Endothelial cell of umbilical vein (primary cell): ENCODE data around the gene ADRA2C.

Experiments used
- CTCF ChIP-seq, 2 donors: IDR thresholded peaks; 1 replicate in 1 of 2; 2 replicates in 1 of 2; pipeline ENCODE4 v1.5.1; 2011; ENCODE audit warnings: low read length in 2 of 2, mild to moderate bottlenecking in 2 of 2, moderate library complexity in 2 of 2, control low read depth in 1 of 2, inconsistent platforms in 1 of 2, low read depth in 1 of 2; ENCODE audit not compliant: insufficient read depth in 1 of 2; ENCODE audit errors: extremely low read depth in 1 of 2
- EZH2 ChIP-seq: IDR thresholded peaks from 2 replicates; pipeline ENCODE4 v1.6.1; 2012; ENCODE audit warnings: borderline replicate concordance, low read depth, mild to moderate bottlenecking, moderate library complexity, low read length, inconsistent platforms; ENCODE audit not compliant: severe bottlenecking
- GATA2 ChIP-seq: IDR thresholded peaks from 2 replicates; pipeline ENCODE4 v1.7.0; 2011; ENCODE audit warnings: low read depth, mild to moderate bottlenecking, moderate library complexity, mixed read lengths, low read length; ENCODE audit not compliant: insufficient read length, insufficient read depth
- JUN ChIP-seq: IDR thresholded peaks from 2 replicates; pipeline ENCODE4 v1.6.1; 2011; ENCODE audit warnings: borderline replicate concordance, low read depth; ENCODE audit not compliant: insufficient read length, insufficient read depth
- MYC ChIP-seq: IDR thresholded peaks from one replicate; pipeline ENCODE4 v1.6.1; 2011; ENCODE audit warnings: mild to moderate bottlenecking, low read depth, low read length
- POLR2A ChIP-seq: IDR thresholded peaks from 2 replicates; pipeline ENCODE4 v1.6.1; 2012; ENCODE audit warnings: low read depth, mild to moderate bottlenecking, control low read depth, low read length
- POLR2AphosphoS5 ChIP-seq: IDR thresholded peaks from 2 replicates; pipeline ENCODE4 v1.6.1; 2012; ENCODE audit warnings: low read depth, mild to moderate bottlenecking, control low read depth, low read length, moderate library complexity; ENCODE audit not compliant: insufficient read depth
- TF ChIP-seq, protein P1 (sequence below): IDR thresholded peaks from 2 replicates; pipeline ENCODE4 v1.6.1; 2011; ENCODE audit not compliant: insufficient read depth, insufficient read length

GRCh38 chr4:3816256-3816825 is 50.2 kb downstream of the ADRA2C start:
- TF ChIP-seq EZH2 (no peak), CTCF (IDR thresholded peaks at IDR 0.05; ENCODE audit: extremely low read depth in 1 of 2, insufficient read depth in 1 of 2, low read depth in 1 of 2, low read length in 2 of 2) (no peak), MYC (no peak), POLR2A (no peak), GATA2 (no peak), POLR2AphosphoS5 (no peak), JUN (no peak)
- TF ChIP-seq, protein P1, sequence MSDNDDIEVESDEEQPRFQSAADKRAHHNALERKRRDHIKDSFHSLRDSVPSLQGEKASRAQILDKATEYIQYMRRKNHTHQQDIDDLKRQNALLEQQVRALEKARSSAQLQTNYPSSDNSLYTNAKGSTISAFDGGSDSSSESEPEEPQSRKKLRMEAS = no peak
